ENCODE data around the gene PRKN.

The PRKN gene

DNA sequence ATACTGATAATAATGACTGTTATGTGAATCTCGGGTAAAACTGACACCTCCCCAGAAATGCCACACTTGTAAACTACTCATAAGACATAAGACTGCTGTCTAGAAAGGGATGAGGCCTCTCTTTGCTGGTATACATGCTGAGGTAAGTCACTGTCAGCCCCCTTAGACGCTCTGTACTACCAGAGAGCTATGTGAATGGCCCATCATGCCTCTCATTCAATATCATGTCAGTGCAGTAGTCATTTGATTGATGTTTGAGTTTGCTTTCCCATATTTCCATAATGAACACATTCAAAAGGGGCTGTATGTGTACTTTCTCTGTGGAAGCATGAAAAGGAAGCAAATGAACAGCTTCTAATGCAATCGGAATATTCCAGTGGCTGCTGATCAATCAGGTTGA is 1334.3 kb downstream of the PRKN start:
- DNase-seq: no peak

DNA sequence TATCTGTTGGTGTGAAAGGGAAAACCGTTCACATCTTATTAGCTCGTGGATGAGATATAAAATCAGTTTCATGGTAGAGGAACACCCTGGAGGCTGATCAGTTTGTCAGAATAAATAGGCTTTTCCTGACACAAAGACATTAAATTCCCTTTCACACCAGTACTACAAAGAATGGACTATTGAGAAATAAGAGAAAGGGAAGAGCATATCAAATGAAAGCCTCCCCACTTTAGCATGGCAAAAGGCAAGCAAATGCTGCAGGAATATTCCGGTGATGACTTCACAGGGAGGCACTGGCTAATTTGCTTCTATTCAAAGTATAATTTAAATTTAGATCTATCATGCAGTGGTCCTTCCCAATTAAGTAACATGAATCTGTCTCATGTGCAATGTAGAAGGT is 1337.8 kb downstream of the PRKN start:
- DNase-seq: no peak

DNA sequence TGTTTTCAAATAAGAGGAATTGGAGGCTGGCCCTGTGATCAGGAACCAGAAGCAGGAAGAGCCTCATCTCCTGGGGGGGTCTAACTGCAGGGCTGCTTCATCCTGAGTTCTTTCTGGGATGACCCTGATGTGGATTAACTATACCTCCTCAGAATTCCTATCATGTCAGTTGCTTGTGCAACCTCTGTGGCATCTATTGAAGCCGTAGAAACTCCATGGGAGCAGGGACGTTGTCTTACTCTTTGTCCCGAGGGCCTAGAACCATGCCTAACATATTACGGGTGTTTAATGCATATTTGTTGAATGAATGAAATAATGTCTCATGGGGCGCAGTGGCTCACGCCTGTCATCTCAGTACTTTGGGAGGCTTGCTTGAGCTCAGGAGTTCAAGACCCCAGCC is 1343.6 kb downstream of the PRKN start:
- no peak for DNase-seq

DNA sequence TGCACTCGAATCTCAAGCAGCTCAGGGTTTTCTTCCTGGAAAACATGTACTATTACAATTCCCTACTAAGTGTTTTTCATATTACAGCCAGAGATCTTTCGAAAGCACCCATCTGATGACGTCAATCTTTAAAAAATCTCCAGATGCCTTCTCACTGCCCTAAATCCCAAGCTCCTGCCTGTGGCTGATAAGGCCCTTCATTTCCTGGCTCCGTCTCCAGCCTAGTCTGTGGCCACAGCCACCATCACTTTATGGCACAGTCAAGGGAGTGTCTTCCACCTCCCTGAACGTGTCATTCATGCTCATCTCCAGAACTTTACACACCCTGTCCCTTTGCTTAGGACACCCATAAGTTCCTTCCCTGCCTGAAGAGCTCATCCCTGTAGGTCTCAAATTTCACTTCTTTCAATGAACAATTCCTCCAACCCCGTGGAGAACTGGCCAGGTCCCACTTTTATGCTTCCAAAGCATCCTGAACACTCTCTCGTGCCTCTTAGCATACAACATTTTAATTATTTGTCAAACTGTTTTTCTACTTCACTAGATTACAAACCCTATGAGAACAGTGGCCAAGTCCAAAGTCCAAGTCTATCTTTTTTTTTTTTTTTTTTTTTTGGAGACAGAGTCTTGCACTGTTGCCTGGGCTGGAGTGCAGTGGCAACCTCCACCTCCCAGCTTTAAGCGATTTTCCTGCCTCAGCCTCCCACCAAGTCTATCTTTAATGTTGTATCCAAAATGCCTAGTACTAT is 1347.6 kb downstream of the PRKN start:
- DNase-seq: no peak

DNA sequence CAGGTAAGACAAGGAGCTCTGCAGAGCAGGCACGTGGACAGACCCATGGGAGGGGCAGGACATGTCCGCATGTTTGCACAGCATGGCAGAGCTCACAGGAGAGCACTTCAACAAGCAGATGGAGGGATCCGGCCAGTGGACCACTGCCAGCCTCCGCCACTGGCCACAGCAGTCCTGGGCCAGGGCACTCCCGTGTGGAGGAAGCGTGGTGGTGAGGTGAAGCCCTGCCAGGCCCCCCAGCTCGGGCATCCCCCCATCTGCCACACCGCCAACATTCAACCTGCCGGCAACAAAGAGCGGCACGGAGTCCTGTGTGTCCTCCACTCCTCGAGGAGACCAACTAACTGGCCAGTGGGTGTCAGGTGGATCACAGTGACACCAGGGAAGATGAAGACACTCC is 1349.5 kb downstream of the PRKN start:
- no peak for DNase-seq

DNA sequence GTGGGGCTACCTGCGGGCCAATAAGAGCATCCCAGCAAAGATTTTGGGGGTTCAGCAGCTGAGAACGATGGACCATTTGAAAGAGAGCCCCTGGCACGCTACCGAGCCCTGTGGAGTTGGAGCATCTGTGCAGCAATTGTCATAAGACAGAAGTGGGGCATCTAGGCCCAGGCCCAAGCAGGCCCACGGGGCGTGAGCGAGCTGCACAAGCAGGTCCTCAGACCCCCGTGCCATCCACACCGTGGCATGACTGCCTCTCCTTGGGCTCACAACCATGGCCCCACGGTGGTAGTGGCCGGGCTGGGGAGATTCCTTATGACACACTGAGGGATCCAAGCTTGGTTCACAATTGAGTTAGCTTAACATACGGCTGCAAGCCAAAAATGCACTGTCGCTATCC is 1350.5 kb downstream of the PRKN start:
- DNase-seq: no peak

DNA sequence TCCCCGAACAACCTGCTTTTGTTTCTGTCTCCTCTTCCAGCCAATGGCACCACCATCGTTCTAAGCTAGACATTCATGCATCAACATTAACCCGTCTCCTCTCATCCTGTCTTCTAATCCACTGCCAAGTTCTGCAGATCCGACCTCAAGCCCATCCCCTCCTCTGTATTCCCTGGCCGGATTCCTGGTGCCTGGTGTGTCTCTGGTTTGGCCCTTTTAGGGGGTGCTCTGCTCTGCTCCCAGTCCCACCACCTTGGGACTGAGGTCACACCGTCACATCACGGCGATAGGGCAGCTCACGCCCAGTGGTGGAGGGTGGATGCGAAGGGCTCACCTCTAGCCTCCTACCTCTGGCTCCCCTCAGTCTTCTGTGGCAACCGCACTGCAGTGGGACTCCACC is 1351.2 kb downstream of the PRKN start:
- no peak for DNase-seq

DNA sequence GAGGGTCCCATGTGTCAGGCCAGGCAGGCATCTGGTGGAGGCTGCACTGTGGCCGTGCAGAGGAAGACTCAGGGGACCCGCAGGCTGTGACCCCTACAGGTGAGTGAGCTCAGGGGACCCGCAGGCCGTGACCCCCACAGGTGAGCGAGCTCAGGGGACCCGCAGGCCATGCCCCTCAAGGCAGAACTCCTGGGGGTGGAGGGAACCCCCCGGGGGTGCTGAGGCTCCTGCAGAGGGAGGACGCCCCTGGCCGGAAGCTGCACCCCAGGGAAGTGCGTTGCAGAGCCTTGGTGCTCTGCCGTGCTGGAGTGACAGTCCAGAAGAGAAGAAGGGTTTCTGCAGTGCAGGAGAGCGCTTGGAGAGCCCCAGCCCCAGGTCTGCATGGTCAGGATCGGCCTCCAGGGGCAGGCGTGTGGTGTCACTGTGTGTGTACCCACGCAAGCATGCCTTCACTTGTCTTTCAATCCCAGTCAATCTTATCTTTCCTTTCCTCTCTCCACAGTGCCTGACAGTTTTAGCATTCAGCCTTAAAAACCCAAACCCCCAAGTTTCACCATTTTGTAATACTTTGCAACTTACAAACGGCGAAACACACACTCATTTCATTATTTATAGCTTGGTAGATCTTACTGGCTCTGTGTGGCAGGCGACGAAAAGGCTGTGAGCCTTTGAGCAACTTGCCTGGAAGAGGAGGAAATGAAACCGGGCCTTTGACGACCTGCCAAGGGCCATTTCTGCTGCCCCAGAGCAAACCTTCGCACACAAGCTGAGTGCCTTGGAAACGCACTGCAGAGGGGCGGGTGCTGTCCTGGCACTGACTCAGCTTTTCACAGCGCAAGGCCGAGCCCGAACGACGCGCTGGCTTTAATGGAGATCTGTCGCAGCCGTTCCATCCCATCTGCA is 1352.3 kb downstream of the PRKN start:
- no peak for DNase-seq

DNA sequence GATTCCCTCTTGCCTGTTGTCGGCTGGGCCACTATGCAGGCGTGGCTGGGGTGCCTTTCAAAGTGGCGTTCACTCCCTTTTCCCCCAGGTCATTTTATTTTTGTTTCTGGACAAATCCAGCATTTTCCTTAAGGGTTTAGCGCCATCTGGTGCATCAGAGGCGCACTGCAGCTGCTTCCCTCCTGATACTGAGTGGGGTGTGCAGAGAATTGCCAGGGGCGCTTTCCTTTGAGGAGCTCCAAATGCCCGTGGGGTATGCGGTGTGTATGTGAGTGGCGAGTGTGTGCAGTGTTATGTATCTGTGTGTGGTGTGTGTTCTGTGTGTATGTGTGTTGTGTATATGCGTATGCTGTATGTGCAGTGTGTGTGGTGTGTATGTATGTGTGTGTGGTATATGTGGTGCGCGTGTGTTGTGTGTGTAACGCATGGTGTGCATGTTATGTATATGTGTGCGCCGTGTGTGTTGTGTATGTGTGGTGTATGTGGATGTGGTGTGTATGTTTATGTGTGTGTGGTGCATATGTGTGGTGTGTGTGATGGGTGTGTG is 1353.6 kb downstream of the PRKN start:
- DNase-seq: peak; percentile 49

DNA sequence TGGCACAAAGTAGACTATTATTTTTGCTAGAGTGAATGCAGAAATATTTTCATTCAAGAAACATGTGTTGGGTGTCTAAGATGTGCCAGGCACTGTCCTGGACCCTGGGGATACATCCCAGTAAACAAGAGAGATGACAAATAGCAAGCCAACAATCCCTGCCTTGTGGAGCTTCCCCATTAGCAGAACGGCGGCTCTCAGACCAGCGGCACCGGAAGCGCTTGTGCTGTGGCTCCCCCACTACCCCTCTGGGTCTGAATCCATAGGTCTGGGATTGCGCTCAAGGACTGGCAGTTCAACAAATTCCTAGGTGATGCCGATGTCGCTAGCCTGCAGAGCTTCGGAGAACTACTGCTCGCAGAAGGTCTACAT is 1355.2 kb downstream of the PRKN start:
- DNase-seq: no peak

DNA sequence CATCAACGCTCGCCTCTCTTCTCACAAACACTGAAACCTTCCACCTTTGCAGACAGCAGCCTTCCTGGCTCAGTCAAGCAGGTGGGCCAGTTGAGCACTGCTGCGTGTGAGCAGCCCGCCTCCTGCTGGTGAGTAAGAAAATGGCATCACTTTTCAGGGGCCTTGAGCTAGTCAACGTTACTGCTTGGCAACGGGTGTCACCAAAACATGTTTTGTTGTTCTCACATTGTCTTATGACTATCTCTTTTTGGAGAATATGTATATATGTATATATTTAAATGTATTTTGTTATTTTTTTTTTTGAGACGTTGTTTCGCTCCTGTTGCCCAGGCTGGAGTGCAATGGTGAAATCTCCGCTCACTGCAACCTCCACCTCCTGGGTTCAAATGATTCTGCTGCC is 1356.7 kb downstream of the PRKN start:
- peak; percentile 70 for DNase-seq

DNA sequence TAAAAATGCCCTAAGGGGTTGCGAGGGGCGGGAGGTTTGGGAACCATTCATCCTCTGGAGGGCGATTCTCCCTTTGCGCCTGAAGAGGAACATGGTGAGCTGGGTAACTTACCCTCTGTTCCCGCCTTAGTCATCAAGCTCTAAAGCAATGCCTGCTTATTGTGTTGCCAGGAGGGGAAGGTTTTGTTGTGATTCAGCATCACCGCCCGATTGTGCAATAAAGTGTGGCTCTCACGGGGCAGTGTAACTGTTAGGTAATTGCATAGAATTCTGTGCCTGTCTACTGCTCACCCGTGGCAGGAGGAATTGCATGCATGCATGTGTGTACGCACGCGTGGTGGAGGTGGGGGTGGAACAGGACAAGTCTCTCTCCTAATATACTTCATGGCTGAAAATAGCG is 1358.2 kb downstream of the PRKN start:
- DNase-seq: no peak

DNA sequence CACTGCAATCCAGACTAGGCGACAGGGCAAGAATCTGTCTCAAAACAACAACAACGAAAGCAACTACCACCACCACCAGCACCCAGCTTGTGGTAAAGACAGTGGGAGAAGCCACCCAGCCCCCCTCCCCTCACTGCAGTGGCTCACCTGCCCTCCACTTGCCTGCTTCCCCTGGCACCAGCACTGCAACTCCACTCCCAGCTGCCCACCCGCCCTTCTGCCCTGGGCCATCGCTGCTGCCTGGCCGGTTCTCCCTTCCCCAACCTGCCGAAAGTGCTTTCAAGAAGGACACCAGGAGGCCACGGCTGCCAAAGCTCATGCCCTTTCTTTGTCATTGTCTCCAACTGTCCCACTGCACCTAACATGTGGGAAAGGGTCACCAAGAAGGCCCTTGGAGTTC is 1359.1 kb downstream of the PRKN start:
- no peak for DNase-seq

DNA sequence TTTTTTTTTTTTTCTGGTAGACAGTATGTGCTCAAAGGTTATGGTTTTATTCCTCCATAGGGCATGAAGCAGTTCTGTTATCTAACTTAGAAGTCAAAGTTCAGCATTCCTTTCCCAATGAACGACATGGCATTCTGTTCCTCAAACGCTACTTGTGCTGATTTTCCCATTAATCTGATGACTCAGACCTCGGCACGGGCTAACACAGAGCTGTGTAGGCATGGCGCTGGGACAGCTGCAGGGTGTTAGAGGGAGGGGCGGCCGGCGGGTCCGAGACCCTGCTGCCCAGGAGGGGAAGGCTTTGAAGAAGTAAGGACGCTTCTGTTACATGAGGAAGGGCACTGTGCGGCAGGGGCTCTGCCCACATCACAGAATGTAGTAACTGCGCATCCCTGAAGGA is 1360.1 kb downstream of the PRKN start:
- DNase-seq: no peak

DNA sequence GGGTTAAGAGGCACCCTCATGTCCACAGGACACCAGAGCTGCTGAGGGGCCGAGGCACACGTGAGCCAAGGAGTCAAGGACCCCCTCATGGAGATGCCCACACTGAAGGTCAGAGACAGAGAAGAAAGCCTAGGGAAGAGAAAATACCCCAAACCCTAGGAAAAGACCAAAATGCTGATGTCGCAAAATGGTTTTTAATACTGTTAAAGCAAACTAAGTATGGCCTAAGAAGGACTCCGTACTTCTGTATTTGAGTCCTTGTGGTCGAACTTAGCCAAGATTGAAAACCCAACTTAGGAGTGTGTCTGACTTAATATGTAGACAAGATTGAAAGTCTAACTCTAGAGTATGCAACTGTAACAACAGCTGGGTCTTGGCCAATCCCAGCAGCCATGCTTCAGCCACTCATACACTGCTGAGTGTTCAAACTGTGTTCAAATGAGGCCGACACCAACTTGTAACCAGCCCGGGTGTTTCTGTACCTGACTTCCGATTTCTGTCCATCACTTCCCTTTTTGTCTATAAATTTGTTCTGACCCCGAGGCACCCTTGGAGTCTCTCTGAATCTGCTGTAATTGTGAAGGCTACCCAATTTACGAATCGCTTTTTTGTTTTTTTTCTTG is 1361.2 kb downstream of the PRKN start:
- DNase-seq: no peak

DNA sequence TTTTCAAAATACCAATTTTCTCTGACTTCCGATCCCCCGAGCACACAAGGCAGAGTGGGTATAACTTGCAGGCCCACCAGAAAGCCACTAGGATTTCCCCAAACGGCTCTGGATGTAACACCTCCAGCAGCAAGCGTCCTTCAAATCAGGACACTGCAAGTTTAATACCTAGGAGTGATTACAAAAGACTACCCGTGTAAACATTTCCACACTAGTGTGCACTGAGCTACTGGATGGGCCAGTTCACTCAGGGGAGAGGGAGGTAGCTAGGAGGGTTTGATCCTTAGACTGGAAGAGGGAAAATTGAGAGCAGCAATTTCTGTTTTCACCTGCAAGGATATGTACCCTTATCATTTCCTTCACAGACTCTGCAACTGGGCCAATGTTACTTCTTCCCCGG is 1361.9 kb downstream of the PRKN start:
- DNase-seq: no peak

DNA sequence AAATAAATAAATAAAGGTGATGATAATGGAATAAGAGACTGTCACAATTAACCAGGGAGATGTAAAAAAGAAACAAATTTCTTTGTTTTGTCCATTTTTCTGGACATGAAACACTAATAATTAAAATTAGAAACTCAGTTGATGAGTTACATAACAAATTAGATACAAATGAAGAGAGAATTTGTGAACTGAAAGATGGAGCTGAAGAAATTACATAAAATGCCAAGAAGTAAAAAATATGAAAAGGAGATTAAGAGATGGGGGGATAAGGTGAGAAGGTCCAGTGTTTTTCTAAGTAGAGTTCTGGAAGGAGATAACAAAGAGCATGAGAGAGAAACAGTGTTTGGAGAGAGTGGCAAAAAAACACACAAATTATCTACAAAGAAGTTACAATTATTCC is 1364.3 kb downstream of the PRKN start:
- no peak for DNase-seq

DNA sequence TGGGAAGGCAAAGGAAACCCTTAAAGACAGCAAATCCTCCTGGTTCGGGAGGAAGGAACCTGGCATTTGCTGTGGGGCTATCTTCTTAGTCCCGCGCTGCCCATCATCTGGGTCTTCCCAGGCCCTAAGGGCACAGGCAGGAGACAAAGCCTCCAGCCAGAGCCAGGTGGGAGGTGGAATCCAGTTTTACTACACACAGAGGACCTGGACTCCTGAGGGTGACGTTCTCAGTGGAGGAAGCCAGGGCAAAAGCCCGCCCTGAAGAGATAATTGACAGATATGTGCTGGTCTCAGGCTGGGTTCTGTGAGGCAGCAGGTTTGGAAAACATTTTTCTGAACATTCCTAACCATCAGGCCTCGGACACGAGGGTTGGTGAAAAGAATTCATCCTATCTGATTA is 1365.3 kb downstream of the PRKN start:
- no peak for DNase-seq

DNA sequence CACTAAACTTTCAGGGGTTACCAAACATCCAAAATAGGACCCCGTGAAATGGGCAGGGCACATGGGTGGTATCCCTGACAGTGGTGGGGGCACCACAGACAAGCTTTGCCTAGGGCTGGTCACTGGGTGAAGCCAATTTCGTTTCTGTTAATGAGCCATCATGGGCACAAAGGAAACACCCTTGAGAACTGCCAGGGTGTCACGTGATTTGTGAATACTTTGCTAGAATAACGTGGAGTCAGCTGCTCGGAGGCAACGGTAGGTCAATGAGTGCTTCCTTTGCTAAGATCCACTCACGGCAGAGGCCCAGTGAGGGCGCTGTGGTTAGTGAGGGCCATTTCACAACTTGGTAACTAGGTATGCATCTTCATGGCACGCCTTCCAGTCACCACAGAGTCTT is 1366.0 kb downstream of the PRKN start:
- no peak for DNase-seq

DNA sequence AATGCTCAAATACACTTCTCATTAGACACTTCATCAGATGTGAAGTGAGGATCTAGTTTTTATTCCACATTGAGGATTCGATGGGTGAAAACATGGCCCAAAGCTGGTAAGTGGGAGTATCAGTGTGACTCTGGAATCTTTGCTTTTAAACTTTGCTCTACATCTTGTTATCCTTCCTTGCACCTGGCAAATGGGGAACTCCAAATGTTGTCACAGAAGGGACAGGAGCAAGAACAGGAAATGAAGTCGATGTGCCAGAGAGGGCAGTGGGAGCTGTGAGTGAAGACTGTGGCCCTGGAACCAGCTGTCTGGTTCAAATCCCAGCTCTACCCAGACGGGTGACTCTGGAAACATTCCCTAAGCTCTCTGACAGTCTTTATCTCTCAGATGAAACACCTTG is 1367.0 kb downstream of the PRKN start:
- no peak for DNase-seq

DNA sequence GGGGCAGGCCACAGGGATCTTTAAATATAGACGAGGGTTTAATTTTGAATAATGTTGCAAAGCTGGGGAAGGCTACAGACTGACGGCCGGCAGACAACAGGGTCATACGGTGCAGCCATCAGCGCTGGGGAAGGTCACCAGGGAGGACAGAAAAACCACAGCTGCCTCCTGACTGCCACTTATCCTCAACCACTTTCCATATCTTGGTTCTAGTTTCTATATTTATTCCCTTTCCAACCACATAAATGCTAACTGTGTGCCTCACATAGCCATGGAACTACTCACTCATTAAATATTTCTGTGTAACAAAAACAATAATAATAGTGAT is 1368.0 kb downstream of the PRKN start:
- no peak for DNase-seq

DNA sequence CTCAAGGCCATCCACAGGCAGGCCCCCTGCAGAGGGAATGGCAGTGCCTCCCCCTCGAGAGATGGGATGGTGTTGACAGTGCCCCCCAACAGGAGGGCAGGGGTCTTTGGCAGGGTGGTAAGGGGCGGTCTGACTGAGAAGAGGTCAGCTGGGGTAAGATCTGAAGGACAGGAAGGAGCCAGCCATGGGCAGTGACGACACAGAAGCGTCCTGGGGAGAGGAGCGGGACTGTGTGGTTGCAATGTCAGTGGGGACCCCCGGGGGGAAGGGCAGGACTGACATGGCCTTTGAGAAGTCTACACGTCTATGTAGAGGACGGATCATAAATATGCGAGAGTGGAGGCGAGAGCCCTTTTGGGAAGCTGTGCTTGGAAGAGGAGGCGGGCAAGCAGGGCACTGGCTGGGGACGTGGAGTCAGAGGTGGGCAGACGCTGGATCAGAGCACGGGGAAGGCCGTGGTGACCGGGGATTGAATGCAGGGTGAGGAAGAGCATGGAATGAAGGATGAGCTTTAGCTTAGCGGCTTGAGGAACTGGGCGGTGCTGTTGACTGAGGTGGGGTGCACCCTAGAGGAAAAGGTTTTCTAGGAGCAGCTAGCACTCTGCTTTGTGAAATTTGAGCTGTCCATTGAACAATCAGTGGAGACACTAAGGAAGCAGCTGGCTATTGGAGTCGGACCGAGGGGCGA is 1371.3 kb downstream of the PRKN start:
- no peak for DNase-seq

DNA sequence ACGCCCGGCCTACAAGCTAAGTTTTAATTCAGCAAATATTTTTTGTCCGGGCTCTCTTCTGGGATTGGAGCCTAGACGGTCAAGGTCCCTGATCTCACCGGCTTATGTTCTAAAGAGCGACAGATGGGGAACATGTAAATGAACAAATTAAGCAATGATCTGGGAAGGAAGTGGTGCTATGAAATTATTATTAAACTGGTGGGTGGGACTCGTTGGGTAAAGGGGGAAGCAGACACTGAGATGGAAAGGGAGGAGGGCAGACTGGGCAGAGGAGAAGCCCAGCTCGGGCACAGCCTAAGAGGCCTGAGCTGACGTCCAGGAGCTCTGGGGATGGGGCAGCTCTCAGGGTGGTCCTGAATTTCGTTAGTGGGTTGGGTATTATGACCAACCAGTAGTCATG is 1371.9 kb downstream of the PRKN start:
- DNase-seq: no peak

Data from activated CD4-positive, alpha-beta T cell treated with anti-CD3 and anti-CD28 coated beads, Interleukin-2, amount 50 U/mL, for 16 hours (primary cell).